GM12872 (cell line): ENCODE results near the gene ITGA5.

Source experiments
- CTCF ChIP-seq: IDR thresholded peaks from 3 replicates; pipeline ENCODE4 v1.5.1; 2011; ENCODE audit warnings: low read depth, mild to moderate bottlenecking, low read length, moderate library complexity; ENCODE audit not compliant: insufficient read depth

The ITGA5 gene

DNA sequence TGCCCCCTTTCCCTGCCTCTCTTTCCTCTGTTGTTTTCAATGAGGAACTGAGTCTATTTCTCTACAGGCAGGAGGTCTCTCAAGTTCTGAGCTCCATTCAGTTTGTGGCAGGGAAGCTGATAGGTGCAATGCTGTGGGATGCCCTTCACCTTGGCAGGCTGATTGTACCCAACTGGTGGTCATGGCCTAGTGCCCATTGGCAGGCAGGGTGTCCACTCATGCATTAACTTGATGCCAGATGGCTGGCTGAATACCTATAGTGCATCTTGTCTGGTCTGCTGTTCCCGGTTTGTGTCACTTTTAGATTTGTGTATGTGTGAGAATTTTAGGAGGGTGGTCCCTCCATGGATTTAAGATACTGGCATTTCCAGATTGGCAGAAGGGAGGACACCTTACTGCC lies 20.0 kb upstream of the ITGA5 start:
- no peak for TF ChIP-seq CTCF

GRCh38 chr12:54438517-54438916 lies 19.5 kb upstream of the ITGA5 start:
- no peak for TF ChIP-seq CTCF

DNA sequence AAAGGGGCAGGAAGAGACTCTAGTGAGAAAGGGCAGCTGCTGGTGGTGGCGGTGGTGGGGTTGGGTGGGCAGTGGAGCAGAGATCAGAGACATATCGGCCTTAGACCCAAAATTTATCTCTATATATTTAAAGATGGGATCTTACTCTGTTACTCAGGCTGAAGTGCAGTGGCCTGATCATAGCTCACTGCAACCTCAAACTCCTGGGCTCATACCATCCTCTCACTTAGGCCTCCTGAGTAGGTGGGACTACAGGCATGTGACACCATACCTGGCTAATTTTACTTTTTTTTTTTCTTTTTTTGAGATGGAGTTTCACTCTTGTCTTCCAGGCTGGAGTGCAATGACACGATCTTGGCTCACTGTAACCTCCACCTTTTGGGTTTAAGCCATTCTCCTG lies 18.6 kb upstream of the ITGA5 start:
- TF ChIP-seq CTCF = no peak

GRCh38 chr12:54437243-54437642 lies 18.2 kb upstream of the ITGA5 start:
- TF ChIP-seq CTCF = no peak

- no peak for TF ChIP-seq CTCF
Observed at GRCh38 chr12:54432815-54433164, 13.7 kb upstream of the ITGA5 start.

DNA sequence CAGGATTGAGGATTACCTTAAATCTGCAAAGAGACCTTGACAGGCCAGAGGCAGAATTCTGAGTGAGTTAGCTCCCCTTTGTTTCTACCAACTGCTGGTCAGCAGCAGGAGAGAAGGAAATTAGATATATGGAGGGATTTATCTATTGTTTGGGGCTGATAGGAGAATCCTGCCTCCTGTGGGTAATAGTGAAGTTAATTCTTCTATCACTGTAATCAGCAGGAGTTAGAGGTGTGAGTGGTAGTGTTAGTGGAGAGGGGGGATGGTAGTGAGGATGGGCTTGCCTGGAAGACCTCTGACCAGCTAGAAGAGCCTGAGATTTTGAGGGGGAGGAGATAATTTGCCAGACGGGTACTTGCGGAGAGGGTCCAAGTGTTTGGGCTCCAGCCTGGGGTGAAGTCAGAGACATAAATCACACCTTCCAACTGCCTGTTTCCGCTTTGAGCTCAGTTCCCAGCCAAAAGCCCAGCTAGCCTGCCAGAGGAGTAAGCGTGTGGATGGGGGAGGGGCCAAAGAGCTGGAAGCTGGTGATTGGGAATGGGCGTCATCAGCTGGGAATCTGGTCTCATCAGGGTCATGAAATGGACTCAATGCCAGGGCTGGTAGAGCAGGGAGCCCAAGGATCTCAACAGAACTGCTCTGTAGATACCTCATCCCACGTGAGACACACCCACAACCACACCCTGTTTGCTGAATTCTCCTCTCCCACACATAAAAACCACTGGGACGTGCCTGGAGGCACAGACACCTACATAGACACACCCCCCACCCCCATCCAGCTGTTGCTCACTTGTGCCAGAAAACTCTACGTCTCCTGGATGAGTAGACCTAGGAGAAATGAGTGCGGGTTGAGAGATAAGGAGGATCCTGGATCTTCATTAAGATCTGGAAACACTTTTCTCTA lies 13.1 kb upstream of the ITGA5 start:
- no peak for TF ChIP-seq CTCF

DNA sequence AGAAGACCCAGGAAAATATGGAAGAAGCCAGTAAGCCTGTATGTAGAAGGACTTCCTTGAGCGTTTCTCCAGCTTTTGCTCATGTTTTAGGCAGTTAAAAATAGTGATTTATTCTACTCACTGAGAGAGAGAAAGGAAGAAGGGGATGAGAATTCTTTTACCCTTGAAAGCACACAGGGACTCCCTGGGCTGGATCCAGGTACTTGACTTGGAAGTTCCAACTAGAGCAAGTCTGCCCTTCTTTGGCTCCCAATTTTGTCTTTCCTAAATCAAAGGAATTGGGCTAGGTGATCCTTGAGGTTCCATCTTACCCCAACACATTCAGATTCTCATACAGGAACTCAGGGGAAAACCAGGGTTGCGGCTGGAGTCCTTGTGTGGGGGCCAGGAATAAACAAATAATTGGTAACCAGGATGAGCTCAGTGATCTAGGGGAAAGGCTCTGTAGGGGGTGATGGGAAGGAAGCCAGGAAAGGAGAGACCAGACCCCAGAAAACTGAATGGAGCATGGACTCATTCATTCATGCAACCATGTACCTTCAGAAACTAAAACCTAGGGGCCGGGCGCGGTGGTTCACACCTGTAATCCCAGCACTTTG lies 11.5 kb upstream of the ITGA5 start:
- TF ChIP-seq CTCF = no peak
